Caco-2 (cell line): ENCODE results near the gene ADCY9. TPM values are rescaled to one million over a fixed set of nuclear protein-coding genes. Genes with fewer than 3 reads are reported as not detected.

Source experiments
- BruUV-seq: library from RNA; stranded (reverse); fragments of 400-500 nt; replicated peaks from 2 replicates; lab custom pipeline; 2021; lab: Mats Ljungman, UMichigan
- CTCF ChIA-PET: fragments of 300-600 bp; sonication (Branson Sonifier 250); formaldehyde crosslinking; loops from one replicate; lab custom pipeline; 2022; ENCODE audit warnings: antibody characterized with exemption; lab: Charles Lee
- POLR2A ChIA-PET: fragments of 300-600 bp; sonication (Branson Sonifier 250); formaldehyde crosslinking; loops from one replicate; lab custom pipeline; 2022; ENCODE audit warnings: antibody characterized with exemption; lab: Charles Lee
- DNase-seq, 2 experiments: peaks; one replicate each; pipeline versions ENCODE4 v3.0.0 to v3.0.0-alpha.2; 2020 to 2022
- H3K27me3 ChIP-seq: replicated peaks from 2 replicates; pipeline ENCODE4 v1.6.0; 2011; ENCODE audit warnings: low read length; ENCODE audit not compliant: control insufficient read depth, insufficient read depth
- H3K36me3 ChIP-seq: 2 replicates; pipeline ENCODE4 v1.5.1; 2011; ENCODE audit warnings: low read length; ENCODE audit not compliant: control insufficient read depth, insufficient read depth
- H3K4me1 ChIP-seq: fragments of 250-450 bp; sonication (Bioruptor Pico); 2 replicates; pipeline ENCODE4 v1.5.1; 2020; ENCODE audit warnings: mild to moderate bottlenecking
- H3K4me3 ChIP-seq: 2 replicates; pipeline ENCODE4 v1.5.1; 2011; ENCODE audit warnings: low read depth, mild to moderate bottlenecking, control low read depth, low read length
- H3K9me3 ChIP-seq: fragments of 250-450 bp; sonication (Bioruptor Pico); 2 replicates; pipeline ENCODE4 v1.5.1; 2020; ENCODE audit warnings: mild to moderate bottlenecking, moderate library complexity
- H3K27ac Mint-ChIP-seq: one replicate; pipeline ENCODE4 v1.8.0; 2022; ENCODE audit warnings: mixed read lengths; ENCODE audit not compliant: unreplicated experiment
- H3K27me3 Mint-ChIP-seq: one replicate; pipeline ENCODE4 v1.8.0; 2022; ENCODE audit warnings: mixed read lengths; ENCODE audit not compliant: insufficient read depth, unreplicated experiment
- H3K36me3 Mint-ChIP-seq: one replicate; pipeline ENCODE4 v1.8.0; 2022; ENCODE audit warnings: mild to moderate bottlenecking, mixed read lengths; ENCODE audit not compliant: insufficient read depth, unreplicated experiment
- H3K4me1 Mint-ChIP-seq: one replicate; pipeline ENCODE4 v1.8.0; 2022; ENCODE audit warnings: low read depth, mixed read lengths; ENCODE audit not compliant: unreplicated experiment
- H3K4me3 Mint-ChIP-seq: one replicate; pipeline ENCODE4 v1.8.0; 2022; ENCODE audit warnings: mild to moderate bottlenecking, moderate library complexity, mixed read lengths; ENCODE audit not compliant: unreplicated experiment
- H3K9me3 Mint-ChIP-seq: one replicate; pipeline ENCODE4 v1.8.0; 2022; ENCODE audit warnings: mixed read lengths; ENCODE audit not compliant: unreplicated experiment
- CTCF ChIP-seq, 2 experiments: fragments of 200-600 bp in 1 of 2; IDR thresholded peaks; 1 replicate in 1 of 2; 2 replicates in 1 of 2; pipeline versions ENCODE4 v1.5.1 to v1.8.0; 2011 to 2022; ENCODE audit warnings: antibody characterized with exemption in 1 of 2, control low read depth in 1 of 2, inconsistent platforms in 1 of 2, low read depth in 1 of 2, low read length in 1 of 2, mild to moderate bottlenecking in 1 of 2, moderate library complexity in 1 of 2; ENCODE audit not compliant: insufficient read depth in 1 of 2, severe bottlenecking in 1 of 2, unreplicated experiment in 1 of 2
- intact Hi-C: fragments of 100-400 bp; cut with micrococcal nuclease; formaldehyde crosslinking; loops from one replicate; pipeline ENCODE4 v1.10.0; 2022; ENCODE audit not compliant: unreplicated experiment
- total RNA-seq: library from RNA; stranded (reverse); gene quantifications from 2 replicates; pipeline ENCODE4 v1.2.3, GENCODE V29; 2022

Gene ADCY9
- total RNA-seq, 1 experiment from 2014 or later, result 11.5 TPM

- no peaks in the 10 kb centered on the region for H3K36me3 ChIP-seq
- Mint-ChIP-seq H3K27me3 (no peaks in the 10 kb centered on the region), H3K9me3 (no peaks in the 10 kb centered on the region), H3K4me3 (no peak overlapping the region), H3K4me1 (no peaks in the 10 kb centered on the region), H3K36me3 (no peaks in the 10 kb centered on the region), H3K27ac (no peak overlapping the region)
- H3K4me3 ChIP-seq, result no peak overlapping the region
- ChIA-PET CTCF (interaction anchor here (0.7 kb wide), 1 partner anchor 9 kb away, joined by 3 read pairs; no protein-coding TSS in a partner anchor), POLR2A (no interaction called here)
- intact Hi-C loops, result no loop called here
- H3K9me3 ChIP-seq, result no peaks in the 10 kb centered on the region
- DNase-seq, result no peak
- no TSS peak for BruUV-seq
- H3K4me1 ChIP-seq, result no peaks in the 10 kb centered on the region
- no peak for TF ChIP-seq CTCF (IDR thresholded peaks at IDR 0.05; ENCODE audit: insufficient read depth in 1 of 2, low read depth in 1 of 2, low read length in 1 of 2, severe bottlenecking in 1 of 2, unreplicated experiment in 1 of 2)
- no peaks in the 10 kb centered on the region for H3K27me3 ChIP-seq
These were observed 165.7 kb downstream of the ADCY9 start for GRCh38 chr16:3950343-3951193.

GRCh38 chr16:3949946-3950342, 166.3 kb downstream of the ADCY9 start:
- BruUV-seq, result no TSS peak
- CTCF ChIA-PET, result interaction anchor here (0.7 kb wide), 1 partner anchor 24 kb away, joined by 3 read pairs; no protein-coding TSS in a partner anchor
- H3K9me3 ChIP-seq, result no peaks in the 10 kb centered on the region
- POLR2A ChIA-PET, result no interaction called here
- H3K9me3 Mint-ChIP-seq, result no peaks in the 10 kb centered on the region
- intact Hi-C loops, result no loop called here
- H3K4me3 Mint-ChIP-seq, result no peak overlapping the region
- H3K4me3 ChIP-seq, result no peak overlapping the region
- no peak for DNase-seq
- no peaks in the 10 kb centered on the region for H3K4me1 ChIP-seq
- no peak for TF ChIP-seq CTCF (IDR thresholded peaks at IDR 0.05; ENCODE audit: insufficient read depth in 1 of 2, low read depth in 1 of 2, low read length in 1 of 2, severe bottlenecking in 1 of 2, unreplicated experiment in 1 of 2)
- H3K27me3 ChIP-seq, result no peaks in the 10 kb centered on the region
- no peaks in the 10 kb centered on the region for H3K4me1 Mint-ChIP-seq
- H3K36me3 Mint-ChIP-seq, result no peaks in the 10 kb centered on the region
- no peaks in the 10 kb centered on the region for H3K36me3 ChIP-seq
- H3K27ac Mint-ChIP-seq, result no peak overlapping the region
- H3K27me3 Mint-ChIP-seq, result no peaks in the 10 kb centered on the region

- Histone ChIP-seq H3K27me3 (no peaks in the 10 kb centered on the region), H3K4me3 (no peak overlapping the region), H3K4me1 (no peaks in the 10 kb centered on the region), H3K9me3 (no peaks in the 10 kb centered on the region), H3K36me3 (no peaks in the 10 kb centered on the region)
- no TSS peak for BruUV-seq
- Mint-ChIP-seq H3K27ac (no peak overlapping the region), H3K4me1 (no peaks in the 10 kb centered on the region), H3K36me3 (no peaks in the 10 kb centered on the region), H3K4me3 (no peak overlapping the region), H3K27me3 (no peaks in the 10 kb centered on the region), H3K9me3 (no peaks in the 10 kb centered on the region)
- CTCF ChIA-PET, result interaction anchor here (0.7 kb wide), 1 partner anchor 23 kb away, joined by 3 read pairs; no protein-coding TSS in a partner anchor
- DNase-seq, result no peak
- intact Hi-C loops, result no loop called here
- POLR2A ChIA-PET, result interaction anchor here (0.6 kb wide), 1 partner anchor 97 kb away, joined by 3 read pairs; no protein-coding TSS in a partner anchor
- TF ChIP-seq CTCF (IDR thresholded peaks at IDR 0.05; ENCODE audit: insufficient read depth in 1 of 2, low read depth in 1 of 2, low read length in 1 of 2, severe bottlenecking in 1 of 2, unreplicated experiment in 1 of 2), result no peak
These were observed 167.0 kb downstream of the ADCY9 start for GRCh38 chr16:3949287-3949686.
